Umbilical cord (tissue), 2 donors: ENCODE results near the gene SRRT. TPM values are rescaled to one million over a fixed set of nuclear protein-coding genes. Genes with fewer than 3 reads are reported as not detected.
"Not testable (repeated sequence)": the region's sequence is repeated elsewhere in the genome, so short reads cannot be mapped to it uniquely, and the experiment has no call there.

ENCODE experiments used
- DNase-seq: peaks from one replicate; pipeline ENCODE4 v3.0.0-alpha.2; 2015; ENCODE audit warnings: low spot score
- total RNA-seq: library from RNA; depleted of rRNA; stranded (reverse); fragments of >200 nt; gene quantifications from one replicate; pipeline ENCODE4 v1.2.3, GENCODE V29; 2014; ENCODE audit warnings: low replicate concordance; ENCODE audit not compliant: insufficient read depth

Gene SRRT
- total RNA-seq, 1 donor from 2014 or later, result 15.6 TPM

DNA sequence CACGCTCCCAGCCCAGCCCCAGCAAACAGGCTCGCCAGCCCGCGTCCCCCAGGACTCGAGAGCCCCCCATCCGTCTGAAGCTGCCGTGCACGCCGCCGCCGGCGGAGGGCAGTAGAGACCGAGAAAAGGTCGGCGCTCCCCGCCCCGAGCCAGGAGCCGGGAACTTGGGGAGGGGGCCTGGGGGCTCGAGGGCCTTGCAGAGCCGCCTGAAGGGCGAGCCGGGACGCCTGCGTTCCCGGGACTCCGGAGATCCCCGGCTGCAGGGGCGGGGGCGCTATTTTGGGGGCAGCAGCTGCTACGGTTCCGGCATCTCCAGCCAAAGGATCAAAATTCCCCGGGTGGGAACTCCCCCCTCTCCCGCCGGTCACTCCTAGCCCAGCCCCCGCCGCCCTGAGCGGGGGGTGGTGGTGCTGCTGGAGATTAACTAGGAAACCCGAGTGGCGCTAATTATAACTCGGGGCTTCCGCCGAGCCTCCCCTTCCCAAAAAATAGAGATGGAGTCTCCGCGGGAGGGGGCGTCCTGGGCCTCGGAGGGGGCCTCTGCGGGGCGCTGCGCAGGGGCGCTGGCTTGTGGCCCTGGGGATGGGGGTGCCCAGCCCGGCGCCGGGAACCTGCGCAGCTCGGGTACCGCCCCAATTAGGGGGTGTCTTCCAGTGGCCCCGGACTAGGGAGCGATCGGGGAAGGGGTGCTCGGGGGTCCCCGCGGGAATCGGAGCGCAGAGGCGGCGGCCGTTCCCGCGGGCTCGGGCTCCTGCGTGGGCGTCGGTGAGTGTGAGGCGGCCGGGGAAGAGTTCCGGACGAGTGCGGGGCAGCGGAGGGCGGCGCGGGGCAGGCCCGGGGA is 20.2 kb downstream of the SRRT start:
- no peak for DNase-seq

DNA sequence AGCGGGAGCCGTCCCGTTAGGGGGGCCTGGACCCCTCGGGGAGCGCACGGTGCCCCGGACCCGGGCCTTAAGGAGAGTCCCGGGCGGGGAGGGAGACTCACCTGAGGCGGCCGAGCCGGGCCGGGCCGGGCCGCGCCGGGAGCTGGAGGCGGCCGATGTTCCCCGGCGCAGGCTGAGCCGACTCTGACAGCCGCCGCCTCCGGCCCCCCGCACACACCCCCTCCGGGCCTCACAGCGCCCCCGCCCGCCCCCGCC is 20.7 kb downstream of the SRRT start, which contains the start of gene ACHE:
ACHE (minus strand) TSS at position 188 of the 255 bp plus-strand sequence. CDS start 1,656 bp downstream, outside the sequence.
- no peak for DNase-seq

DNA sequence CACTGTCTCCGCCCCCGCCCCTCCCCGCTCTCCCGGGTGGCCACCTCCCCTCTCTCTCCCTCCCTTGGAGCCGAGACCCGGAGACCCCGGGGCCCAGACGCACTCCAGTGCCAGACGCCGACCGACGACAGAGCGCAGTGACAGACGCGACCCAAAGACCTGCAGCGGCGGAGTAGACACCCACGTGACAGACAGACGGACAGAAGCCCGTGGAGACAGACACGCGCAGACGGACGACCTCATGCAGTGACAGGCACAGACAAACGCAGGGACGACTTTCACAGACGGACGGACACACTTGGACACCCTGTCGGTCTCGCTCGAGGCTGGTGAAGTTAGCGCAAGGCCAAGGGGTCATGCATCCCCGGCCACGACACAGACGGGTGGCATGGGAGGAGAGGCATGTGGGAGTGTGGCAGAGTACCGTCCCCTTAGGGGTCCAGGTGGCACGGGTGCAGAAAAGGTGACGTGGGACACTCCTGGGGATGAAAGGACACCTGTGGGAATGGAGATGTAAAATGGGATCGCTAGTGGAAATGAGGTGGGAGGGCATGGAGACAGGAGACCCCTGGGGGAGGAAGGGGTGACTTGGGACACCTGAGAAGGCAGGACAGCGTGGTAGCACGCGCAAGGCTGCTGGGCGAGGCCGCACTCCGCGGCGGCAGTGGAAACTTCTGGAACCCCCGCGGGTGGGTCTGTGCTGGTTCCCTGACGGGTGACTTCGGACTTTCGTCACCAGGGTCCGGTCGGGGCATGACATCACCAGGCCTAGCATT is 21.2 kb downstream of the SRRT start:
- no peak for DNase-seq

DNA sequence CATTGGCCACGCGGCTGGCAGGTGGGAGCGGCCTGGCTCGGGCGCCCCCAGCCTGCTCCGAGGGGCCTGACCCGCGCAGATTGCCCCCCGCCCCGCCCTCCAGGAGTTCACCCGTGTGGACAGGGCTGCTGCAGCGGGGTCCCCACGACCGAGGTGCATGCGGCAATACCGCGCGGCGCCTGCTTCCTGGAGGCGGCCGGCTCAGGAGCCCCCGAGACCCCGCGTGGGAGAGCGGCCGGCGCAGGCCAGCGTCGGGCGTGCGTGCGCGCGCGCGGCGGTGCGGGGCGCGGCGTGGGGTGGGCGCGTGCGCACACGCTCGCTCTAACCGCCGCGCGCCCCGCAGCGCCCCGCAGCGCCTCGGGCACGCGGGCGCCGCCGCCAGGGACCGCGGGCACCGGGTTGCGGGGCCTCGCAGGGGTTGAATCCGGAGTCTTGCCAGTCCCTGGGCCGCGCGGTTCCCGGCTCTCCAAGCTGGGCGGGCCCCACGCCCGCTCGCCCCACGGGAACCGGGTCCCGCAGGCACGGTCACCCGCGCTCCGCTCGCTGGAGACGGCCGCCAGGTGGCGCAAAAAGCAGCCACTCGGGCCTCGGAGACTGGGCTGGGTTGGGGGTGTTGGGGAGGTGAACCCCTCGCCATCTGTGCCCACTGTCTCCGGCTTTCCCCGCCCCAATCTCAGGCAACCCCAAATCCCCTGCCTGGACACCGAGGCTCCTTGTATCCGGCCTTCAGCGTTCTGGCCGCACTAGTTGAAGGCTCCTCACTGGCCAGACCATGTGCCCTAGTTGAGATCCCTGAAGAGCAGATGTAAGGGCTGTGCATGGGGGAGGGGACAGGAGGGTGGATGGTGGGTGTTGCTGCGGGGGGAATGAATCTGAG is 22.1 kb downstream of the SRRT start:
- no peak for DNase-seq

DNA sequence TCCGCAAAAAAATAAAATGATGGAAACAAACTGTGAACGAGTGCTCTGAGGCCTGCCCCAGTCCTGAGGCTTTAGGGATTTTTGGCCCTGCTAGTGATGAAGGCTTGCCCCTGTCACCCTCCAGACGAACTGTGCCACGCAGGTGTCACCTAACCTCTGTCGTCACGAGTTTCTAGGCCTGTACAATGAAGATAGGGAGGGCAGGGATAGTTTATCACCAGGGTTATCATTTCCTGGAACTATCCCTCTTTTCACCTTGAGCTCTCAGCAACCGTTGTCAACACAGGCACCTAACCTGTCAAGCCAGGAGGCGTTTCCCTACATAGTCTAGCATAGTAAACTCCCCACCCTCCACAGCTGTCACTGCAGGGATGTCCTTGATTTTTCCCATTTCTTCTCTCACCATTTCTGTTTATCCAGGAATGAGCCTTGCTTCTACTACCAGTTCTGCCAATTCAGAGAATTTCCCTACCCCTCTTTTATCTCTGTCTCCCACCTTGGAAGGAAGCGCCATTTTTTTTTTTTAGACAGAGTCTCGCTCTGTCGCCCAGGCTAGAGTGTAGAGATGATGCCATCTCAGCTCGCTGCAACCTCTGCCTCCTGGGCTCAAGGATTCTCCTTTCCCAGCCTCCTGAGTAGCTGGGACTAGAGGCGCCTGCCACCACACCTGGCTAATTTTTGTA is 23.0 kb downstream of the SRRT start:
- DNase-seq, result no peak

DNA sequence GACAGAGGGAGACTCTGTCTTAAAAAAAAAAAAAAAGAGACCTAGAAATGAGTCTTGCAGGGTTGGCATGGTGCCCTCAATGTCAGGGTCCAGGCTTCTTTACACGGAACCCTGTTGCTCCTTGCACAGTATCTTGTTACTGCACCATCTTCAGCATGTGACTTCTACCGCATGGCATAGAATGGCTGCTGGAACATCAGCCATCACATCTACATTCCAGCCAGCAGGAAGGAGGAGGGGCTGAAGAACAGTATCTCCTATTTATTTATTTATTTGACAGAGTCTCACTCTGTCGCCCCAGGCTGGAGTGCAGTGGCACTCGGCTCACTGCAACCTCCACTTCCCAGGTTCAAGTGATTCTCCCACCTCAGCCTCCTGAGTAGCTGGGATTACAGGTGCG is 24.5 kb downstream of the SRRT start:
- no peak for DNase-seq

DNA sequence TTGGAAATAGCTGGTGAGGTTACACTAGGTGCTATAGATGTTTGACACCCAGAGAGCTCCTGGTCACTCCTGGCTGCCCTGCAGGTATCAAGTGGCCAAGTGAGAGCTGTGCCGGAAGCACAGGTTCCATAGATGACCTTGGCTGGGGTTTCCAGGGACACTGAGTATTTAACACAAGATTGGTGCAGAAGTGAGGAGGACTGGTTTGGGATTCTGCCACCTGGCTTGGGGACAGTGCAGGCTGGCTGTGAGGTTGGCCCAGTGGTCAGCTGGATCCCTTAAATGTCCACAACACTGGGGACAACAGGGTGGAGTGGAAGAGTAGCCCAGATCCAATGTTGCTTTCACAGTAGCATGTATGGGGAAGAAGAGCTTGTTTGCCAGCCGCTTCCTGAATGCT is 26.1 kb downstream of the SRRT start:
- DNase-seq, result no peak

DNA sequence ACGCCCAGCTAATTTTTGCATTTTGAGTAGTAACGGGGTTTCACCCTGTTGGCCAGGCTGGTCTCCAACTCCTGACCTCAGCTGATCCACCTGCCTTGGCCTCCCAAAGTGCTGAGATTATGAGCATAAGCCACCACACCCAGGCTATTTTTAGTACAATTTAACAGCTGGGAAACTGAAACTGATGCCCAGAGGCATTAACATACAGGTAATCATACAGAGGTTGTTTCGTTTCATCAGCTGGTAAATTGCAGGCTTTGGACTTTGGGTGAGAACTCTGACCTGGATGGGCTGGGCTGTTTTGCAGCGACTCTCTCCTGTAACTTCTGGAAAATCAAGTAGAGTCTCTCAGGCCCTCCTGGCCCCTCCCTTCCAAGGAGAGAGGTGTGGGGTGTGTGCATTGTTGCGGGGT is 27.0 kb downstream of the SRRT start:
- DNase-seq, result no peak

DNA sequence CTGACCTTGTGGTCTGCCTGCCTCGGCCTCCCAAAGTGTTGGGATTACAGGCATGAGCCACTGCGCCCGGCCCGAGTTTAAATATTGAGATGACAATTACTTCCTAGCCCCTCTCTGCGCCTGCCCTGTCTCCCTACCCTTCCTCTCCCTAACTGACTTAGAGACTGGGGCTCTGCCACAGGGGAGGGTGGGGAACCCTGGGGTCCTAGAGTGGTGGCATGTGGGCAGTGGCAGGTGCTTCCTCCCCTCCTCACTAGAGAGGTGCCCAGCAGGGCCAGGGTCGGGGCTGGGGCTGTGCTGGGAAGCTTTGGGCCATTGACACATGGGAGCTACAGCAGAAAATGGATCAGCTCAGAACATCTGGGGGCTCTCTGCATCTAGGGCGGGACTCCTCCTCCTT is 27.7 kb downstream of the SRRT start:
- DNase-seq, result no peak

DNA sequence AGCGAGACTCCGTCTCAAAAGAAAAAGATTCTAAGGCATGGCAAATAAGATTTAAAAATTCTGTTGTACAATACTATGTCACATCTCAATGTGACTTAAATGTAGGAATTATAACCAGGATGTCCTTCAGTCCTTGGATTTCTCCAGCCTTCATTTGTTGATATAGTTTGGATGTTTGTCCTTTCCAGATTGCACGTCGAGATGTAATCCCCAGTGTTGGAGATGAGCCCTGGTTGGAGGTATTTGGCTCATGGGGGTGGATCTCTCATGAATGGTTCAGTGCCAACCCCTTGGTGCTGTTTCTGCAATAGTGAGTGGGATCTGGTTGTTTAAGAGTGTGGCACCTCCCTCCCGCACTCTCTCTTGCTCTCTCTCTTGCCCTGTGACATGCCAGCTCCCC is 33.6 kb downstream of the SRRT start:
- DNase-seq, result no peak

DNA sequence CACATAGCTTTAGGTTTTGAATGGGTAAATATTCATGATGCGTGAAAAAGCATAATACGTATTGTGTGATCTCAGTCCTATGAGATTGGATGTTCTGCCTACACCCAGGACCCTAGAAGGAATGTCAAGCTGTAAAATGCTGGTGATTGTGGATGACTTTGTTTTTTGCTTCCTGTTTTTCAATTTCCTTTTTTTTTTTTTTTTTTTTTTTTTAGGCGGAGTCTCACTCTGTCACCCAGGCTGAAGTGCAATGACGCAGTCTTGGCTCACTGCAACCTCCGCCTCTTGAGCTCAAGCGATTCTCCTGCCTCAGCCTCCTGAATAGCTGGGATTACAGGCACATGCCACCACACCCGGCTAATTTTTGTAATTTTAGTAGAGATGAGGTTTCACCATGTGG is 35.5 kb downstream of the SRRT start:
- DNase-seq, result not testable (repeated sequence)

DNA sequence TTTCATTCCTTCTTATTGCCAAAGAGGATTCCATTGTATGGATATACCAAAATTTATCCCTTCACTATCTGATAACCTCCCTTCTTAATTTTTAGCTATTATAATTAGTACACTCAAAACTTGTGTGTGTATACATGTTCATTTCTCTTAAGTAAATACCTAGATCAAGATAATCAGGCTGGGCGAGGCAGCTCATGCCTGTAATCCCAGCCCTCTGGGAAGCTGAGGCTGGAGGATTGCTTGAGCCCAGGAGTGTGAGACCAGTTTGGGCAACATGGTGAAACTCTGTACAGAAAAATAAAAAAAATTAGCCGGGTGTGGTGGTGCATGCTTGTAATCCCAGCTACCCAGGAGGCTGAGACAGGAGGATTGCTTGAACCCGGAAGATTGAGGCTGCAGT is 36.6 kb downstream of the SRRT start:
- DNase-seq, result no peak

DNA sequence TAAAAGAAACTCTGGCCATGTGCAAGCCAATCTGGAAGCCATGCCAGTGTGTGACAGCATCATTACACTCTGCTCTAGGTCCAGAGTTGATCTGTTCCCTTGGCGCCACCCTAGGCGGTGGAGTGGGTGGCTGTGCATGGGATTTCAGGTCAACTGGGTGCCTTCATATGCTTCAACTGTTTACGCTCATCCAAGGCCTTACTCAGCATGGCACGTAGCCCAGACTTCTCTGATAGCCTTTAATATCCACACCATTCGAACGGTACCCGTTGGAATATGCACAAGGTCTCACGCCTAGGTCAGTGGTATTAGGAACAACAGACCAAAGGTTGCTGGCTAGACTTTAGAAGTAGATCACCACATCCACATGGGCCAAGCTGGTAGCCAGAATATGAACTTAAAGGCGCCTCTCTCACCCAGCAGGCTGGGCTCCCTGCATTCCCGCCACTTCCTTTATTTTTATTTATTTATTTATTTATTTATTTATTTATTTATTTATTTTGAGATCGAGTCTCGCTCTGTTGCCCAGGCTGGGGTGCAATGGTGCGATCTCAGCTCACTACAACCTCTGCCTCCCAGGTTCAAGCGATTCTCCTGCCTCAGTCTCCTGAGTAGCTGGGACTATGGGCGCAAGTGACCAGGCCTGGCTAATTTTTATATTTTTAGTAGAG is 39.4 kb downstream of the SRRT start:
- no peak for DNase-seq

DNA sequence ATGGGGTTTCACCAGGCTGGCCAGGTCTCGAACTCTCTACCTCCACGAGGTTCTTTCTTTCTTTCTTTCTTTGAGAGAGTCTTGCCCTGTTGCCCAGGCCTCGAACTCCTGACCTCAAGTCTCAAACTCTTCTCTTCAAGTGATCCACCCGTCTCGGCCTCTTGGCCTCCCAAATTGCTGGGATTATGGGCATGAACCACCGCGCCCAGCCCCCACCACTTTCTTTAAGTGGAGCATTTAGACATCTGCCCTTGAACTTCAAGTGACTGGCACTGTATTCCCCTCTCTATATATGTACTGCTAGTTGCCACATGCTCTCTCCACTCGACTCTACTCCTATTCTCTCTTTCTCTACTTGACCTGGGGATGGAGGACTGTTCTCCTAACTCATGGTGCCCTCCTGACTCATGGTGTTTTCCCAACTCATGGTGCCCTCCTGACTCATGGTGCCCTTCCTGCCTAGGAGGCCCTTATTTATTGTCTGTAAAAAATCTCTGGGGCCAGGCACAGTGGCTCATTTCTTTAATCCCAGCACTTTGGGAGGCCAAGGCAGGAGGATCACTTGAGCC is 40.1 kb downstream of the SRRT start:
- DNase-seq, result no peak

DNA sequence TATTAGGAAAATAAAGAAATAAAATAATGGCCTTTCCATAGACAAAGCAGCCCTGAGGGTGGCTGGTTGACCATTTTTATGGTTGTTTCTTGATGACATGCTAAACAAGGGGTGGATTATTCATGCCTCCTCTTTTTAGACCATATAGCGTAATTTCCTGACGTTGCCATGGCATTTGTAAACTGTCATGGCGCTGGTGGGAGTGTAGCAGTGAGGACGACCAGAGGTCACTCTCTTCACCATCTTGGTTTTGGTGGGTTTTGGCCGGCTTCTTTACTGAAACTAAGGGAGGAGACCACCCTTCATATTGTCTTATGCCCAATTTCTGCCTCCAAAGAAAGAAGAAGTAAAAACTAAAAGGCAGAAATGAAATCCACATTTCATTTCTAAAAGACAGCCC is 44.4 kb downstream of the SRRT start:
- DNase-seq, result not testable (repeated sequence)

DNA sequence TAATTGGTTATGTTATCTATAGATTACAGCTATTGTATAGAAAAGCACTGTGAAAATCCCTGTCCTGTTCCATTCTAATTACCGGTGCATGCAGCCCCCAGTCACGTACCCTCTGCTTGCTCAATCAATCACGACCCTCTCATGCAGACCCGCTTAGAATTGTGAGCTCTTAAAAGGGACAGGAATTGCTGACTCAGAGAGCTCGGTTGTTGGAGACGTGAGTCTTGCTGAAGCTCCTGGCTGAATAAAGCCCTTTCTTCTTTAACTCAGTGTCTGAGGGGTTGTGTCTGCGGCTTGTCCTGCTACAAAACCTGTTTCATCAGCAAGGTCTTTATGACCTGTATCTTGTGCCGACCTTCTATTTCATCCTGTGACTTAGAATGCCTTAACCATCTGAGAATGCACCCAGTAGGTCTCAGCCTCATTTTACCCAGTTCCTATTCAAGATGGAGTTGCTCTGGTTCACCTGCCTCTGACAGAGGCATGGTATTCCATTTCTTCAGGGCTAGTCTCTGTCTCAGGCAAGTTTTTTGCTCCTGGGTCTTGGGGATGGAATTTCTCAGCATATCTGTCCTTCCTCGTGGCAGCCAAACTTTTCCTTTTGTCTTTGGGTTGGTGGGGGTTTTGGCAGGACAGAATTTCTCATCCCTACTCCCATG is 45.0 kb downstream of the SRRT start:
- DNase-seq, result not testable (repeated sequence)

DNA sequence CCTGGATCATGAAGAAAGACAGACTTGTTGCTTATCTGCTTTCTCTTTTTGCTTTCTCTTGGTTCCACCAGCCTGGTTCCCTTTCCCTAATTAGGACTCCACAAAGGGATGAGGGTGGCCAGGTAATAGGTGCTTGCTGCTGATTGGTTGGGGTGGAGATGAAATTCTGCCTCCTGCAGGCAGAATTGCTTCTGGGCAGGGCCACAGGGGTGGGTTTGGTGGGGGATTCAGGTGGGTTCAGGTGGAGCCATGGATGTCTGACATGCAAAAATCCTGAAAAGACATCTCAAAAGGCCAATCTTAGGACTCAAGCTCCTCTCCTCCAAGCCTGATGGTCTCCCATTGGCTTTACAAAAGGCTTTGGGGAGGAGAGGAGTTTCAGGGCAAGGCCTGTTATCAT is 46.1 kb downstream of the SRRT start:
- no peak for DNase-seq

DNA sequence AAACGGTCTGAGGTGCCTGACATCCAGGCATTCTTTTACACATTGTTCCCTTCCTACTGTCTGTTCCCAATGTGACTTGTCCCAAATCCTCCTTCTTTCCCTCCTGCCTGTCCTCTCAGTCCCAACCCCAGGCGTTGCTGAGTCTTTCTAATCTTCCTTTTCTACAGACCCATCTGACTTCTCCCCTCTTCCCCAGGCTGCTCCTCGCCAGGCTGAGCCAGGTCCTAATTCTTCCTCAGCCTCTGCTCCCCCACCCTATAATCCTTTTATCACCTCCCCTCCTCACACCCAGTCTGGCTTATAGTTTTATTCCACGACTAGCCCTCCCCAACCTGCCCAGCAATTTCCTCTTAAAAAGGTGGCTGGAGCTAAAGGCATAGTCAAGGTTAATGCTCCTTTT is 48.7 kb downstream of the SRRT start:
- not testable (repeated sequence) for DNase-seq

DNA sequence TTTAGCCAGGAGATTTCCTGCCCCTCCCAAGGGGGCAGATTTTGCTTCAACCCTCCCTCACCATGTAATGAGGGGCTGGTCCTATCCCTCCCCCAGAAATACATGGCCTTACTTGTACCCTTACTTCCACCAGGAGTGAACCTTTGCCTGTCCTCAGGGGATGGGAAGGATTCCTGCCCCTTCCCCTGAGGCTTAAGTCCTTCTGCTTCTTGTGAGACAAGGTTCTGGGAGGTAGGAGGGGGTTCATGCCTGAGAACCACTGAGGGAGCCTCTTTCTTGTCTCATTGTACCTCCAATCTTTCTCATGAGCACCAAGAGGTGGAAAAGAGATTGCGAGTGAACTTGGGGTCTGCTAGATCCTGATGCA is 54.9 kb downstream of the SRRT start:
- no peak for DNase-seq

DNA sequence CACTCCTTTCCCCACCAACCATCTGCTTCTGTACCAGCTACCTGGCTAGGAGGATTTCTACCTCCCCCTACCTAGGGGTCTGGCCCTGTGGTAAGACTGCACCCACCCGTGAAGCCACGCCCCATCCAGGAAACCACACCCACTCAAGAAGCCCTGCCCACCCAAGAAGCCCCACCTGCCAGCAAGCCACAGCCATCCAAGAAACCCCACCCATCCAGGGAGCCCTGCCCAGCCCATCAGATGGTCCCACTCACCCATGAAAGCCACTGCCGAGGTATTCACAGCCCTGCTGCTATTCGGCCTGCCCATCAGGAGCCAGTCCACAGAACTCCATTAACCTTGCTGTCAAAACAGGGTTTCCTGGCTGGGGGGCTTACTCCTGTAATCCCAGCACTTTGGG is 58.8 kb downstream of the SRRT start:
- DNase-seq, result no peak
